NCI-H1092 treated with DMSO at 0.1 percent for 48 hours (cell line): Measurements from ENCODE around the gene FCRLA.

Experiments
- DNase-seq: peaks from one replicate; lab custom pipeline; 2025; lab: John Stamatoyannopoulos, UW

FCRLA gene

GRCh38 chr1:161733526-161733925, 26.5 kb downstream of the FCRLA start:
- DNase-seq: no peak

- no peak for DNase-seq
These were observed 28.8 kb downstream of the FCRLA start for GRCh38 chr1:161735837-161736236.

- DNase-seq: no peak
These were observed 29.4 kb downstream of the FCRLA start for GRCh38 chr1:161736335-161736969.

GRCh38 chr1:161737625-161738024, 30.6 kb downstream of the FCRLA start:
- DNase-seq: no peak

- DNase-seq: peak; percentile 17
These were observed 31.7 kb downstream of the FCRLA start for GRCh38 chr1:161738627-161739287.

- no peak for DNase-seq
These were observed 33.0 kb downstream of the FCRLA start for GRCh38 chr1:161739865-161740566.

- DNase-seq: no peak
These were observed 33.9 kb downstream of the FCRLA start for GRCh38 chr1:161740921-161741320.

- DNase-seq: no peak
These were observed 36.2 kb downstream of the FCRLA start for GRCh38 chr1:161743231-161743630.

- DNase-seq: no peak
These were observed 40.8 kb downstream of the FCRLA start for GRCh38 chr1:161747801-161748200.

- DNase-seq: peak; percentile 97
These were observed 42.7 kb downstream of the FCRLA start, which contains the start of gene DUSP12 for GRCh38 chr1:161749509-161750407. Gene DUSP12 (plus strand): TSS chr1:161749786. CDS start chr1:161749802, 16 bp downstream.

- no peak for DNase-seq
These were observed 56.6 kb downstream of the FCRLA start for GRCh38 chr1:161763522-161764098.
